ENCODE data around the gene ZNHIT3.
"Not testable (repeated sequence)": the region's sequence is repeated elsewhere in the genome, so short reads cannot be mapped to it uniquely, and the experiment has no call there.

Gene ZNHIT3

GRCh38 chr17:36485027-36485426 is 1.5 kb upstream of the ZNHIT3 start:
- no peak for DNase-seq

GRCh38 chr17:36485805-36486203 is 677 bp upstream of the ZNHIT3 start:
- no peak for DNase-seq

DNA sequence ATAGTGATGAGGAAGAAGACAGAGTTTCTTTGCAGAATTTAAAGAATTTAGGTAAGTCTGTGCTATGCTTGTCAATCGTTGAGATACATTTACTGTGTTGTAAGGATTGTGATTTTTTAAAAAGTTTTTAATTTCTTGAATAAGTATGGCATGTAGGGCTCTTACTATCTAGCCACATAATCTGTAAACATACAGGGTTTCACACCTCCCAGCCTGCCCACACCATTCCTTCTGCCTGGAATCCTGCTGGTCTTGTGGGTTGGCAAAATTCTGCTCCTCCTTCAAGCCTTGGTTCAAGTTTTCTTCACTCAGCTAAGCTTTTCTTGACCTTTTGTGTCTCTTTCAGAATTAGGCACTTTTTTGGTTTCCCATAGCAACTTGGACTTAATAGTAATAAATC is 7.5 kb downstream of the ZNHIT3 start:
- no peak for DNase-seq

DNA sequence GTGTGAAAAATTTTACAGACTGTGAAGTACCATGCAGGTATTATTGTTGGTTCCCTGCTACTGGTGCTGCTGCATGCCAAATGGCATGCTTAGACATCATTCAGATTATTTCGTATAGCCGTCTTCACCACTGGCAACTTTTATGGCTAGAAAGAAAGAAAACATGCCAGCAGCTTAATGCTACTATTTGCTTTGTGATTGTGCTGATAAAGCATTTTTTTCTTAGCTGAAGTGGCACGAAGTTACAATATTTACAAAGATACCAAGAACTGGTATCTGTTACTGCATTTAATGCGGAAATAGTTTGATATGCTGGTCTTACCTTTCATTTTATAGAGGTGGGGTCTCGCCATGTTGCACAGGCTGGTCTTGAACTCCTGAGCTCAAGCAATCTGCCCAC is 8.2 kb downstream of the ZNHIT3 start:
- no peak for DNase-seq

GRCh38 chr17:36495076-36495578 is 8.6 kb downstream of the ZNHIT3 start:
- DNase-seq, result no peak

DNA sequence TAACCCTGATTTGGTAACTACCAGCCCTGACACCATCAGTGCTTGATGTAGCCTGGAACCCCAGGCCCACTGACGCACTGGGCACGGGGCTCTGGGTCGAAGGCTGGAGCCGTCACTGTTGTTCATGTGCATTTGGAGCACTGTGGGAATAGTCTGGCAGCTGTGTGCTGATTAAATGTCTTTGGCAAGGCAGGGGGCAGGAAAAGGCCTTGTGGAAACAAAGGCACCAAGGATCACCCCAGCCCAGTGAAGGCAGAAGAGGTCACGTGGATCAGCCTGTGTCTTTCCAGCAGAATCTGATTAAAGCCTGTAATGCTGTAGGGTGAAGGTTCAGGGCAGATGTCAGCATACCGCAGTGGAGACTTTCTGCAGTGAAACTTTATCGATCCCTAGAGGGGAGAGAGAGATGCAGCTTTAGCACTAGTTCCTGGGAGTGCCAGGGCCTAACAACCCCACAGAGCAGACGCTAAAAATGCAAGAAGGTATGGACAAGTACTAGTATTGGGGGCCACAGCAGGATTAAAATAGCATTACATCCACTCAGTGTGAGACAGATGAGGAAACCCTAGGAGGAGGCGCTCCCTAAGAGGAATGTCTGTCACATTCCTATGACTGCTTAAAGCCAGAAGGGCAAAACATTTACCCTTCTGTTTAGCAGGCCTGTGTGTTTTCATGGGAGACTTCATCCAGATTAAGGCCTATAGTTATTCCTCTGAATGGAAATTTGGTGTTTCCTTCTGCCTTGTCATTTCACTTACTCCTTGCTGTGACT is 9.7 kb downstream of the ZNHIT3 start:
- DNase-seq, result no peak

DNA sequence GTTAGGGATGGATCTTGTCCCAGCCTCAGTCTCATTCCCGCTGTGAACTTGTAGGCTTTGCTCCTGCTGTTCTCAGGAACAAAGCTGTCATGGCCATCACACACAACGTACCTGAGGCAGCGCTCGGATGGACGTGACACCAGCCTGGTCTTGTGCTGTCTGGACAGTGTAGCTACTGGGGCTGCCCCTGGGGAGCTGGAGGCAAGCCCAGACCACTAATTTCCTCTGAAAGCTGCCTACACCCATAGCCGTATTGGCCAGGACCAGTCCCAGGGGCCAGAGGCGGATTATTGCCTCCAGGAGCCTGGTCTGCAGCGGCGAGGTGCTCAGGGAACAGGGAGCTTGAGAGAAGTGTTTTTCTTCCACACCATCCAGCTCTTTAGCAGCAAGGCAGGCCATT is 11.7 kb downstream of the ZNHIT3 start:
- no peak for DNase-seq

GRCh38 chr17:36498560-36499300 is 12.2 kb downstream of the ZNHIT3 start:
- DNase-seq, result no peak

DNA sequence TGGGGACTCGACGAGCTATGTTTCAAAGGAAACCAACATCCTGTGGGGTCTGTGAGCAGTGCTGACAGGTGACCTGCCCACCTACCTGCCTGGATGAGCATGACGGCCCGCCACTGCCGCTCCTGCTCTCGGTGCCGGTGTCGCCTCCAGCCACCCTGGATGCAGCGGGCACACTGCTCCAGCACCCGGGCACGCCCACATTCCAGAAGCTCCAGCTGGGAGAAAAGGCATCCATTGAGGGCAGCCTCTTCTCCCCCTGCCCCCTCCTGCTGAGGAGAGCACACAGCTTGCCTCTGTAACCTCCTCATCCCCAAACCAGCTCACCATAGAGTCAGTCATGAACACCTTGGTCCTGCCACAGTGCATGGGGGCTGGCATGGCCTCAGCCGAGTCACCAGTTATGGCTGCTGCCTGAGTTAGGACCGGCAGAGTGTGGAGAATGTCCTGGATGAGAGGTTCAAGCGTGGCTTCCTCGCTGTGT is 14.3 kb downstream of the ZNHIT3 start:
- no peak for DNase-seq

GRCh38 chr17:36501351-36501750 is 14.9 kb downstream of the ZNHIT3 start:
- no peak for DNase-seq

GRCh38 chr17:36501963-36502362 is 15.5 kb downstream of the ZNHIT3 start:
- no peak for DNase-seq

- DNase-seq, result no peak
These were observed 17.1 kb downstream of the ZNHIT3 start for GRCh38 chr17:36503456-36504155.

DNA sequence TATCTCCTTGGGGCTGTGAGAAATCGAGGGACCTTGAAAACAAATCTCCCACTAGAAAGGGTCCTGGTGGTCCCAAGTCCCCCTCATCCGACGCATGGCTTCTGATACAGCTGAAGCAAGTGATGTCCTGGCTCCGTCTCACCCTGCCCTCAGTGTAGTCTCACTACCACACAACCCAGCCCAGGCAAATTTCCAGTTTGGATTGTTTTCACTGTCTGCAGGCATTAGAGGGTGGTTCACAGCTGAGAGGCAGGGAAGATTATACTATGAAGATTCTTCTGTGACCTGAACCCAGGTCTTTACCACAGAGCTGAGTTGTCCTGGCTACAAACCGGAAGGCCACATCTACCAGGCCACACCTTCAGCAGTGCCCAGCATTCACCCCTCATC is 17.7 kb downstream of the ZNHIT3 start:
- DNase-seq, result no peak

- no peak for DNase-seq
These were observed 18.7 kb downstream of the ZNHIT3 start for GRCh38 chr17:36505171-36505570.

- no peak for DNase-seq
These were observed 19.9 kb downstream of the ZNHIT3 start for GRCh38 chr17:36506249-36506826.

DNA sequence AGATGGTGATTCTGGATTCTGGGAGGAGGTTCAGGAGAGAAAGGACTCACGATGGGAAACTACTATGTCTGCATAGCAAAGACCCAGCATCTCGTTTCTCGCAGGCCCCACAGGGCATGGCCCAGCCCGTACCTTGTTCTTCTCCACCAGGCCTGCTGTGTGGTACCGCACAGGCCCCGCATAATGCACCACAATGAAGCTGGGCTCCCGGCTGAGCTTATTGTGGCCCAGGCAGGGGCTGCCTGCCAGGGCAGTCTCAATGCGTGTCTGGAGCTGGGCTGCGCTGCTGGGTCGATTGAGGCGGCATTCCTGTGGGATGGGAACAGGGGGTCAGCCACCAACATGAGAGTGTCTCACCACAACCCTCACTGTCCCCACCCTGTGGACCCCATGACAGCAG is 20.4 kb downstream of the ZNHIT3 start:
- no peak for DNase-seq

GRCh38 chr17:36507266-36507665 is 20.8 kb downstream of the ZNHIT3 start:
- DNase-seq, result no peak

- DNase-seq, result not testable (repeated sequence)
These were observed 22.0 kb downstream of the ZNHIT3 start for GRCh38 chr17:36508439-36508838.

DNA sequence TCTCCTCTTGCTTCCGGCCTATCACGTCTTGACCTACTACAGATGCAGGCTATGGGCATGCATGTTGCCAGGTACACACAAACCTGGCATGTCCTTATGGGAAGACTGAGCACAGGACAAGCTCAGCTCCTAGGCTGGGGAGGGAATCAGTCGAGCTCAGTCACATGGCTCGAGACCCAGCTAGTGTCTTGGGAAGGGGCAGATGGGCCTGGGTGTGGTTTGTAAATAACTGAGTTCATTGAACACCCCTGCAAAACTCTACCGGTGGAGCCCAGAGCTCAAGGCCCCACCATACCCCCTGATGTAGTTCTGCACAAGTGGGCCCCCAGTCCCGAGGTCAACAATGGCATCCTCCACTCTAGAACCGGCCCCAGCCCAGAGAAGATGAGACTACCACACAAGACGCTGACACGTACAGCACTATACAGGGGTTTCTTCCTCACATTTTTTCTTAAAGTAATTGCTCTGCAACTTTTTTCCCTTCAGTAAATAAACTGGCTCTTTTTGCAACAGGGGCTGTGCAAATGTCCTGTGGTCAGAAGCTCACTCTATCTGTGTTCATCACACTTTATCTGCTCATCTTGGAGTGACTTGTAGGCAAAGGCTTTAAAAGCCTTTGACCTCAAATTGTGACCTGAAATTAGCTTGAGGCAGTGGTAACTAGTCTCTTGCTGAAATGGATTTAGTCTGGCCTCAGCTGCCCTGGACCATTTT is 22.9 kb downstream of the ZNHIT3 start:
- DNase-seq, result no peak

DNA sequence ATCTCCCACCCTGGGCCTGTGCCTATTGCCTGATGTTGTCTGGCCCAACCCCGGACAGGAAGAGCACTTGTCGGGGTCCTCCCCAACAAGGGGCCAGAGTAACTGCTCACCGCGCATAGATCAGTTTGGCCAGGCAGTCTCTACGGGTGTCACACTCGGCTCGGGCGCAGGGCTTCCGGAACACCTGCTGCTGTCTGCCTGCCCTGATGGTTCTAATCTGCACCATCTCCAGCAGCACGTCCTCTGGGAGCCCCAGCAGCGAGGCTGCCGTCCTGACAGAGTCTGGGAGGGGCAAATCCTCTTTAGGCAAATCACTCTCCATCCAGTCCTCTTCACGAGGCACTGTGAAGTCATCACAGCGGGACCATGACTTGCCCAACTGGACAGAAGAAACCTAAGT is 24.2 kb downstream of the ZNHIT3 start:
- no peak for DNase-seq

GRCh38 chr17:36511216-36511615 is 24.7 kb downstream of the ZNHIT3 start:
- DNase-seq, result no peak

- no peak for DNase-seq
These were observed 26.2 kb downstream of the ZNHIT3 start for GRCh38 chr17:36512641-36513040.

- DNase-seq, result no peak
These were observed 28.4 kb downstream of the ZNHIT3 start for GRCh38 chr17:36514856-36515255.
